Measurements from ENCODE around the gene SRPK2.

The SRPK2 gene

DNA sequence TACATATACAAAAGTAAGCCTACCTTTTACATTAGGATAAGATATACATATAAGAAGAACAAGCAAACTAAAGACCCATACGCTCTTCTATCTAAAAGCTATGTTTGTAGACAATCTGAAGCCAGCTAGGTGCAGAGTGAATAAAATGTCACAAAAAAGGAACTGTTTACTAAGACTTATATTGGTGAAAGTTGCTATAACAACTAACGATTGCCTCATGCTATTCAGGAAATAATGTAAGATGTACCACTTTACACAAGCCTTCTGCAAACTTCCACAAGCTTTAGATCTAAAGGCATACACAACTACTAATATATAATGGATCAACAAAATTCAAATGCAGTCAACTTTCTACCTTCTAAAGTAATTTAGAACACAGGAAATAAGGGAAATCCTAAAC lies 175.1 kb downstream of the SRPK2 start:
- H3K4me1 Mint-ChIP-seq, result peaks cover 29% of the 10 kb centered on the region
- H3K4me3 Mint-ChIP-seq, result no peak overlapping the region
- TF ChIP-seq, protein P1, sequence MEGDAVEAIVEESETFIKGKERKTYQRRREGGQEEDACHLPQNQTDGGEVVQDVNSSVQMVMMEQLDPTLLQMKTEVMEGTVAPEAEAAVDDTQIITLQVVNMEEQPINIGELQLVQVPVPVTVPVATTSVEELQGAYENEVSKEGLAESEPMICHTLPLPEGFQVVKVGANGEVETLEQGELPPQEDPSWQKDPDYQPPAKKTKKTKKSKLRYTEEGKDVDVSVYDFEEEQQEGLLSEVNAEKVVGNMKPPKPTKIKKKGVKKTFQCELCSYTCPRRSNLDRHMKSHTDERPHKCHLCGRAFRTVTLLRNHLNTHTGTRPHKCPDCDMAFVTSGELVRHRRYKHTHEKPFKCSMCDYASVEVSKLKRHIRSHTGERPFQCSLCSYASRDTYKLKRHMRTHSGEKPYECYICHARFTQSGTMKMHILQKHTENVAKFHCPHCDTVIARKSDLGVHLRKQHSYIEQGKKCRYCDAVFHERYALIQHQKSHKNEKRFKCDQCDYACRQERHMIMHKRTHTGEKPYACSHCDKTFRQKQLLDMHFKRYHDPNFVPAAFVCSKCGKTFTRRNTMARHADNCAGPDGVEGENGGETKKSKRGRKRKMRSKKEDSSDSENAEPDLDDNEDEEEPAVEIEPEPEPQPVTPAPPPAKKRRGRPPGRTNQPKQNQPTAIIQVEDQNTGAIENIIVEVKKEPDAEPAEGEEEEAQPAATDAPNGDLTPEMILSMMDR (IDR thresholded peaks at IDR 0.05; ENCODE audit: unreplicated experiment in 3 of 3), result no peak
- peaks cover 18% of the 10 kb centered on the region for H3K36me3 Mint-ChIP-seq (ENCODE audit: low read depth)
- no peaks in the 10 kb centered on the region for H3K27me3 Mint-ChIP-seq (ENCODE audit: low read depth)
- H3K27ac Mint-ChIP-seq, result no peak overlapping the region
- peaks cover 7% of the 10 kb centered on the region for H3K9me3 Mint-ChIP-seq

DNA sequence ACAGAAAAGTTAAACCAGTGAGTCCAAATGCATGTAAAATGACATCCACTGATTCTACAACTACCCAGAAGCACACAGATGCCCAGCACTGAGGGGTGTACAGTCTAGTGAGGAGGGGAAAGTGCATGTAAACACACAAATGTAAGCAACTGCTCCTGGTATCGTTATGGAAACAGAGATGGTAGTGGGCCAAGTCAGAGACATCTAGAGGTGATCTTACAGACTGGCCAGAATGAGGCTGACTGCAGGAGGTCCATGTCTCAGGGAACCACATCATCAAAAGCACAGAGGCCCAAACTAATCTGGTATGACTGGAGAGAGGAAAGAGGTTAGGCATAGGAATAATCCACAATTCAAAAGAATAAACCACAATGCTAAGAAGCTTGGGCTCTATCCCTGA lies 176.5 kb downstream of the SRPK2 start:
- H3K27me3 Mint-ChIP-seq (ENCODE audit: low read depth), result no peaks in the 10 kb centered on the region

GRCh38 chr7:105210721-105211205 lies 178.0 kb downstream of the SRPK2 start:
- Mint-ChIP-seq H3K36me3 (ENCODE audit: low read depth) (peaks cover 17% of the 10 kb centered on the region), H3K4me1 (peaks cover 31% of the 10 kb centered on the region), H3K27ac (peak overlapping the region; percentile 38 to 67 (median 47)), H3K27me3 (ENCODE audit: low read depth) (no peaks in the 10 kb centered on the region), H3K9me3 (peaks cover 7% of the 10 kb centered on the region), H3K4me3 (no peak overlapping the region)
- TF ChIP-seq, protein P1 (IDR thresholded peaks at IDR 0.05; ENCODE audit: unreplicated experiment in 3 of 3), result no peak

More for the DNA sequence above, 176.5 kb downstream of the SRPK2 start:
- Mint-ChIP-seq H3K9me3 (peaks cover 7% of the 10 kb centered on the region), H3K27ac (no peak overlapping the region), H3K4me3 (no peak overlapping the region), H3K4me1 (peaks cover 25% of the 10 kb centered on the region), H3K36me3 (ENCODE audit: low read depth) (peaks cover 18% of the 10 kb centered on the region)
- TF ChIP-seq, protein P1 (IDR thresholded peaks at IDR 0.05; ENCODE audit: unreplicated experiment in 3 of 3), result no peak

DNA sequence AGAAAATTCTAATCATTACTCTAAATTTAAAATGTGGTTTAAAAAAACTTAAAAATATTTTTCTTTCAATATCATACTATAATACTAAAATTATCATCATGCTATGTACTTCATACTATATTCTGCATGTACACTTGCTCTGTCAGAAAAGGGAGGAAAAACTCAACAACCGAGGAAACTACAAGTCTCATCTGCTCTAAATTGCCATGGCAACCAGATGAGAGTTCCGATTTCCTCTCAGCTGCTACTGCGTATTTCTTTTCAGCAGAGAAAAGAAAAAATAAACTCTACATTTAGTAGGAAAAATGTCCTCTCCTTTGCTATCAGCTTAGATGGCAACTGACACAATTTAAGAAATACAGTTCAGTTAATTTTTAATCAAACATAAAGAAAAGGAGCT lies 178.9 kb downstream of the SRPK2 start:
- H3K4me3 Mint-ChIP-seq, result no peak overlapping the region
- peaks cover 40% of the 10 kb centered on the region for H3K4me1 Mint-ChIP-seq
- TF ChIP-seq, protein P1 (IDR thresholded peaks at IDR 0.05; ENCODE audit: unreplicated experiment in 3 of 3), result no peak
- no peaks in the 10 kb centered on the region for H3K27me3 Mint-ChIP-seq (ENCODE audit: low read depth)
- H3K27ac Mint-ChIP-seq, result peak overlapping the region in 2 of 3 experiments; percentile 38 to 67
- H3K36me3 Mint-ChIP-seq (ENCODE audit: low read depth), result peaks cover 8% of the 10 kb centered on the region
- H3K9me3 Mint-ChIP-seq, result peaks cover 4% of the 10 kb centered on the region

- H3K36me3 Mint-ChIP-seq (ENCODE audit: low read depth), result peaks cover 7% of the 10 kb centered on the region
- peaks cover 41% of the 10 kb centered on the region for H3K4me1 Mint-ChIP-seq
- H3K27me3 Mint-ChIP-seq (ENCODE audit: low read depth), result no peaks in the 10 kb centered on the region
- H3K4me3 Mint-ChIP-seq, result no peak overlapping the region
- H3K9me3 Mint-ChIP-seq, result peaks cover 4% of the 10 kb centered on the region
- H3K27ac Mint-ChIP-seq, result peak overlapping the region in 1 of 3 experiments; percentile 46
- TF ChIP-seq, protein P1 (IDR thresholded peaks at IDR 0.05; ENCODE audit: unreplicated experiment in 3 of 3), result no peak
Observed at GRCh38 chr7:105209433-105209832, 179.3 kb downstream of the SRPK2 start.

DNA sequence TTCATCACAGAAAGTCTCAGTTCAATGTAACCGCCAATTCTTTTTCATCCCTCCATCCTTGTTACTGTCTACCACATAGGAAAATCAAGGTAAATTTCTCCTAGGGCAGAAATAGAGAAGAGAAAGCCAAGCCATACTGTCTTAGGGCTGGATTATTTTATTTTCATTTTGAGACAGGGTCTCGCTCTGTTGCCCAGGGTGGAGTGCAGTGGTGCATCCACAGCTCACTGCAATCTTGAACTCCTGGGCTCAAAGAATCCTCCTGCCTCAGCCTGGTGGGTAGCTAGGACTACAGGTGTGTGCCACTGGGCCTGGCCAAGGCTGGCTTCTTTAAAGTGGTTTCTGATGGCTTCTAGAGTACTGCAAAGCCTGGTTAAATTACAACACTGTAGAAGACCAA lies 181.7 kb downstream of the SRPK2 start:
- H3K36me3 Mint-ChIP-seq (ENCODE audit: low read depth), result peaks cover 21% of the 10 kb centered on the region
- peaks cover 51% of the 10 kb centered on the region for H3K4me1 Mint-ChIP-seq
- TF ChIP-seq, protein P1 (IDR thresholded peaks at IDR 0.05; ENCODE audit: unreplicated experiment in 3 of 3), result no peak
- H3K4me3 Mint-ChIP-seq, result no peak overlapping the region
- H3K27me3 Mint-ChIP-seq (ENCODE audit: low read depth), result no peaks in the 10 kb centered on the region
- H3K9me3 Mint-ChIP-seq, result no peaks in the 10 kb centered on the region
- H3K27ac Mint-ChIP-seq, result no peak overlapping the region

All from nephron (organoid).